Measurements from ENCODE around the gene SPPL2A.

The SPPL2A gene

DNA sequence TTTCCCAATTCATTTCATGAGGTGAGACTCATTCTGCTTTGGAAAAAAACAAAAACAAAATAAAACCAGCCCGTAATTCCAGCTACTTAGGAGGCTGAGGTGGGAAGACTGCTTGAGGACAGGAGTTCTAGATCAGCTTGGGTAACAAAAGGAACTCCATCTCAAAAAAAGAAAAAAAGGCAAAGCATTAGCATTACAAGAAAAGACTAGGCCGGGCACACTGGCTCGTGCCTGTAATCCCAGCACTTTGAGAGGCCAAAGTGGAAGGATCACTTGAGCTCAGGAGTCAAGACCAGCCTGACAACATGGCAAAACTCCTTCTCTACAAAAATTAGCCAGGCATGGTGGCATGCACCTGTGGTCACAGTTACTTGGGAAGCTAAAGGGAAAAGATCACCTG is 112.8 kb downstream of the SPPL2A start:
- POLR2A ChIA-PET (ENCODE audit: low non-redundant PET): no interaction called here
- TF ChIP-seq, protein P1, sequence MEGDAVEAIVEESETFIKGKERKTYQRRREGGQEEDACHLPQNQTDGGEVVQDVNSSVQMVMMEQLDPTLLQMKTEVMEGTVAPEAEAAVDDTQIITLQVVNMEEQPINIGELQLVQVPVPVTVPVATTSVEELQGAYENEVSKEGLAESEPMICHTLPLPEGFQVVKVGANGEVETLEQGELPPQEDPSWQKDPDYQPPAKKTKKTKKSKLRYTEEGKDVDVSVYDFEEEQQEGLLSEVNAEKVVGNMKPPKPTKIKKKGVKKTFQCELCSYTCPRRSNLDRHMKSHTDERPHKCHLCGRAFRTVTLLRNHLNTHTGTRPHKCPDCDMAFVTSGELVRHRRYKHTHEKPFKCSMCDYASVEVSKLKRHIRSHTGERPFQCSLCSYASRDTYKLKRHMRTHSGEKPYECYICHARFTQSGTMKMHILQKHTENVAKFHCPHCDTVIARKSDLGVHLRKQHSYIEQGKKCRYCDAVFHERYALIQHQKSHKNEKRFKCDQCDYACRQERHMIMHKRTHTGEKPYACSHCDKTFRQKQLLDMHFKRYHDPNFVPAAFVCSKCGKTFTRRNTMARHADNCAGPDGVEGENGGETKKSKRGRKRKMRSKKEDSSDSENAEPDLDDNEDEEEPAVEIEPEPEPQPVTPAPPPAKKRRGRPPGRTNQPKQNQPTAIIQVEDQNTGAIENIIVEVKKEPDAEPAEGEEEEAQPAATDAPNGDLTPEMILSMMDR (conservative IDR thresholded peaks at IDR 0.05; ENCODE audit: low read depth): no peak
- no peak for DNase-seq (ENCODE audit: low spot score)
- H3K27ac ChIP-seq: peak overlapping the region; percentile 58
- CTCF ChIA-PET: no interaction called here

Data from RWPE1 (cell line).